ENCODE data around the gene PARD3.

PARD3 gene

DNA sequence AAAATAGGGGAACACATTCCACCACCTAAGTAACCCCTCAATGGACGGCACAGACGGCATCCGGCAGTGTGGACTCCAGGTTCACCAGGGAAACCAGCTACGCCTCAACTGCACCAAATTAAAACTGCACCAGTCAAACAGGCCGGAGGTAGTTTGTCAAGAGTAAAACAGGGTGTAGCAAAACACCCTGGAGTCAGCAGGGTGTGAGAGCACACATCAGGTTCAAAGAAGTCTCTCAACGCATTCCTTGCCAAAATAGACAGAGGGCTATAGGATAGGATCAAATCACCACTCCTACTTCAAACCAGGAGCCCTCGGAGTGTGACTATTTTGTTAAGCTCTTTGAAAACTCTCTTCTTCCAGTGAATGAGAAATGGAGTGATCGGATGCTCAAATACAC, 135.9 kb downstream of the PARD3 start:
- DNase-seq, result no peak

GRCh38 chr10:34677591-34677990, 137.5 kb downstream of the PARD3 start:
- DNase-seq, result no peak

- DNase-seq, result no peak
Measured at GRCh38 chr10:34677132-34677531, 138.0 kb downstream of the PARD3 start.

DNA sequence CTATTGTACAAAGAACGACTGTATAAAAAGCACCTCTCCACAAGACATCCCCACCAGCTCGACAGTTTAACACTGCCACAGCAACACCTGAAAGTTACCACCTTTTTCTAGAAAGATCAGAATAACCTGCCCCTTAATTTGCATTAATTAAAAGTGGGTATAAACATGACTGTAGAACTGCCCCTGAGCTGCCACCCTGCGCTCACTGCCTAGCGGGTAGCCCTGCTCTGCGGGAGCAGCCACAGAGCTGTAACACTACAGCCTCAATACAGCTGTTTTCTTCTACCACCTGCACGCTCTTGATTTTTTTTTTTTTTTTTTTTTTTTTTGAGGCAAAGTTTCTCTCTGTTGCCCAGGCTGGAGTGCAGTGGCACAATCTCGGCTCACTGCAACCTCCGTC, 140.9 kb downstream of the PARD3 start:
- no peak for DNase-seq

DNA sequence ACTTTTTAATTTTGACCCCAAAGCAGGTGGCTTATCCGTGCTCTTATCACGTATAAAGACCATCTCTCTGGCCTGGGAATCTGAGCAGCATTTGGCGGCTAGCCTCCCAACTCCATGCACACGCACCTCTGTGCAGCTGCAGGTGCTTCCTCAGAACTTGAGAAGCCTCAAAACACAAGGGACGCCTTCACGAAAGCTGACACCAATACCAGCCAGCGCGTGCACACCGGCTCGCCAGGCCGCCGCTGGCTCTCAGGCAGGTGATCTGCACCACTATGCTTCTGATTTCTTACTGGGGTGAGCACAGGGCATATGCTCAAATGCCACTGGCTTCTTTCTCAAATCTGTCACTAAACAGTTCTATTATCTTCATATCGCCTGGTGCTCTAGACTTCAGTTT, 145.0 kb downstream of the PARD3 start:
- no peak for DNase-seq

DNA sequence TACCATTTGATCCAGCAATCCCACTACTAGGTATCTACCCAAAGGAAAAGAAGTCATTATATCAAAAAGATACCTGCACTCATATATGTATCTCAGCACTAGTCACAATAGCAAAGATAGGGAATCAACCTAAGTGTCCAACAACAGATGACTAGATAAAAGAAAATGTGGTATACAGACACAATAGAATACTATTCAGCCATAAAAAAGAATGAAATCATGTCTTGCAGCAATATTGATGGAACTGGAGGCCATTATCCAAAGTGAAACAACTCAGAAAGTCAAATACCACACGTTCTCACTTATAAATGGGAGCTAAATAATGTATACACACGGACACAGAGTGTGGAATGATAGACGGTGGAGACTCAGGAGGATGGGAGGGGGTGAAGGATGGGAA, 146.0 kb downstream of the PARD3 start:
- DNase-seq, result no peak

DNA sequence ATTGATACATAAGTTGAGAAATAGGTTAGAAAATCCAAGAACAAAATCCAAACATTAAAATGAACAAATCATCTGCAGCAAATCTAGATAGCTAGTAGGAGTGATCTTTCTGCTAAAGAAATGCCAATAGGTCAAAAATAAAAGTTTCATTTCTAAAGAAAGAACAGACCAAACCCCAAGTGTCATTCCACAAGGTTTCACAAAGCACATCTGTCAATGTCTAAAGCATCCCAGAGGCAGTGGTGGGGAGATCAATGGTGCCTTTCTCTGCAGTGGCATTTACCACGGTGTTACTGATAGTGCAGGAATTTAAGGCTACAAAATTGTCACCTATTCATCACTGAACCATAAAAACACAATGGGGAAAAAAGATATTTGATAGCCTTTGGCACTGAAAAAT, 147.9 kb downstream of the PARD3 start:
- no peak for DNase-seq

- no peak for DNase-seq
Measured at GRCh38 chr10:34666008-34666704, 148.9 kb downstream of the PARD3 start.

GRCh38 chr10:34664706-34665105, 150.4 kb downstream of the PARD3 start:
- DNase-seq, result no peak

DNA sequence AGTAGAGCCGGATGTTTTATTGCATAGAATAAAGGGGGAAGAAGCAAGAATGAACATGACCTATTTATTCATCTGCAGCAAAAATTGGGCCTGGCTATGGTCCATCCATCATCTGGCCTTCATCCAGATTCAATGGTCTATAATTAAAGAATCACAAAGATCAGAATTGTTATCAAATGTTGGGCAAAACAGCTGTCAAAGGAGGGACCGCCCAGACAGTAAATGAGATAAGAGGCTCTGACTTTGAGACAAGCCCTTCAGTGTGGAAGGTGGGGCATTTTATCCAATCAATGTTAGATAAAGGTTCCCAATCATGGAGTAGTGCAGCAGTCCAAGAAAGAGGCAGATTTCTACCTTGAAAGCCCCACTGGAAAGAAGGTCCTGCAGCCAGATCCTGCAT, 153.5 kb downstream of the PARD3 start:
- no peak for DNase-seq

GRCh38 chr10:34658934-34659333, 156.2 kb downstream of the PARD3 start:
- no peak for DNase-seq

GRCh38 chr10:34656661-34657060, 158.4 kb downstream of the PARD3 start:
- no peak for DNase-seq

DNA sequence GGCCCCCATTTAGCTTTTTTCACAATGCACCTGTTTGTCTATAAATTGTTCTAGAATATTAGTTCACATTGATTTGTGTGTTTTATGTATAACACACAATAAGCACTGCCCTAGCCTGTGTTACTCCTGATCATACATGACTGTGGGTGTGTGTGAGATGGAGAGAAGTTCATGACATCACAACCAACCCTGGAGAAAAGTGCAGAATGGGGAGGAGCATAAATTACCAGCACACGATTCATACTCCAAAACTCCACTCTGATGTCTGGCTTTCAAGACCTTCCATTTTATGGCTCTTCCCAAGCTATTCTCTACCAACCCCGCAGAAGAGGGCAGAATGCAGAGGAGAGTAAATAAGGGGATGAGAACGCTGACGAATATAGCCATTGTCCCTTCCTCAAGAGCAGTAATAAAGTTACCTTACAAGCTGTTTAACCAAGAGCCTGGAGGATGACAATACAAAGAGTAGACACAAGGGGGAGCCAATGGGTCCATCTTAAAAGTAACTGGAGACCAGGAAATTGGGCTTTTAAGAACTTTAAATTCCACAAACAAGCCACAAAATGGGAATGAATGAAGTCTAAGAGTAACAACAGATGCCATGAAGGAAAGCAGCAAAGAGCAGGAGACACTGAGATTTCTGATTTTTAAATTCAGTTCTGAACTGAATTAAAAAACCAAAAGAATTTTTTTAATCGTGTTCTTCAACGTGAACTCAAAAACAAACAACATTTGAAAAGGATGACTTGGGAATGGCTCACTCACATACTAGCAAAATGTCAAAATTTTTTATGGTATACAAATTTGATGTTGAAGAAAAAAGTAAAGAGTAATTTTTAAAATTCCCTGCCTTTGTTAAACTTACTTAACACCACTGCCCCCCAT, 159.6 kb downstream of the PARD3 start:
- no peak for DNase-seq

DNA sequence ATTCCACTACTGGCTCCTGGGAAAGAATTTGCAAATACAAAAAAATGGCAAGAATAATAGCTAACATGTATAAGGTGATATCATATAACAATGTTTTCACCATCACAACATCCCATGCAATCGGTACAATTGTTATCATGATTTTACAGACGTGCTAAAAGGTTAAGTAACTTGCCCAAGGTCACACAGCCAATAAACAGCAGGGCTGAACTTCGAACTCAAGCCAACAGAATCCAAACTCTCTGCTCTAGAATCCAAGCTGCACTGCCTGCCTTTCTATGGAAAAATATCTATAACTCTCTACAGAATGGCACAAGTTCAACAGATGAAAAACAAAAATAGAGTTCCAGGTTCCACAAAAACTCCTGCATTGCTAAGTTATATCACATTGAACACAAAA, 160.9 kb downstream of the PARD3 start:
- DNase-seq, result no peak

DNA sequence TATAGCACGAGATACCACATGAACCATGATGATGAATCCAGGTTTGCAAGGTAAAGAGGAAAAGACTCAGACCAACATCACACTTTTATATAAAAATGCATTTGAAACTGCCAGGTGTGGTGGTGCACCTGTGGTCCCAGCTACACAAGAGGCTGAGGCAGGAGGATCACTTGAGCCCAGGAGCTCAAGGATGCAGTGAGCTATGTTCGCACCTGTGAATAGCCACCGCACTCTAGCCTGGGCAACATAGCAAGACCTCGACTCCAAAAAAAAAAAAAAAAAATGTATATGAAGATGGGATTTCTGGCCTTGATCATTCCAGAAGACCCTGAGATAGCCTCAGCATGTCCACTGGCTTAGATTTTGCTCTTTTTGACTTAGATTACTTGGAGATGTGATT, 161.6 kb downstream of the PARD3 start:
- no peak for DNase-seq

GRCh38 chr10:34651416-34652195, 163.5 kb downstream of the PARD3 start:
- no peak for DNase-seq

GRCh38 chr10:34650156-34650555, 164.9 kb downstream of the PARD3 start:
- no peak for DNase-seq

DNA sequence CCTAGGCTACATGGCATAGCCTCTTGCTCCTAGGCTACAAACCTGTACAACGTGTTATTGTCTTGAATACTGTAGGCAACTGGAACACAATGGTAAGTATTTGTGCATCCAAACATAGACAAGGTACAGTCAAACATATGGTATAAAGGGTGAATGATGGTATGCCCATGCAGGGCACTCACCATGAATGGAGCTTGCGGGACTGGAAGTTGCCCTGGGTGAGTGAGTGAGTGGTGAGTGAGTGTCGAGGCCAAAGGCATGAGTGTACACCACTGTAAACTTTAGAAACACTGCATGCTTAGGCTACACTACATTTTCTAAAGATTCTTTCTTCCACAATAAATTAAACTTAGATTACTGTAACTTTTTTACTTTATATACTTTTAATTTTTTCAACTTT, 165.7 kb downstream of the PARD3 start:
- no peak for DNase-seq

DNA sequence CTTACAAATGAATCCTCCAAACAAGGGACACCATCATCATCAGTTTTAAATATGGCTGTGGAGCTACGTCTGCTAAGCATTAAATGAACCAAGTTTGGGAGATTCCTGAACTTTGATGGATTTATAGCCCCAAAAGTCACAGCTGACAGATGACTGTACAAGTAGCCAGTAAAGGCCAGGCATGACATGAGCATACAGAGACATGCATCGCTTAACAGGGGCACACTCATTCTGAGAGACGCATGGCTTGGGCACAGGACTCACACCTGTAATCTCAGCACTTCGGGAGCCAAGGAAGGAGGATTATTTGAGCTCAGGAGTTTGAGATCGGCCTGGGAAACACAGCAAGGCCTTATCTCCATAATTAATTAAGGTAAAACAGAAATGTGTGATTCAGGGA, 166.2 kb downstream of the PARD3 start:
- DNase-seq, result no peak

- no peak for DNase-seq
Measured at GRCh38 chr10:34647875-34648865, 166.9 kb downstream of the PARD3 start.

- DNase-seq, result no peak
Measured at GRCh38 chr10:34647160-34647559, 167.9 kb downstream of the PARD3 start.

- DNase-seq, result no peak
Measured at GRCh38 chr10:34646331-34646730, 168.8 kb downstream of the PARD3 start.
